ENCODE results near the gene DPEP2. TPM values are rescaled to one million over a fixed set of nuclear protein-coding genes. Genes with fewer than 3 reads are reported as not detected.

Gene DPEP2
- total RNA-seq, 1 donor from 2014 or later, result 0.05 TPM

DNA sequence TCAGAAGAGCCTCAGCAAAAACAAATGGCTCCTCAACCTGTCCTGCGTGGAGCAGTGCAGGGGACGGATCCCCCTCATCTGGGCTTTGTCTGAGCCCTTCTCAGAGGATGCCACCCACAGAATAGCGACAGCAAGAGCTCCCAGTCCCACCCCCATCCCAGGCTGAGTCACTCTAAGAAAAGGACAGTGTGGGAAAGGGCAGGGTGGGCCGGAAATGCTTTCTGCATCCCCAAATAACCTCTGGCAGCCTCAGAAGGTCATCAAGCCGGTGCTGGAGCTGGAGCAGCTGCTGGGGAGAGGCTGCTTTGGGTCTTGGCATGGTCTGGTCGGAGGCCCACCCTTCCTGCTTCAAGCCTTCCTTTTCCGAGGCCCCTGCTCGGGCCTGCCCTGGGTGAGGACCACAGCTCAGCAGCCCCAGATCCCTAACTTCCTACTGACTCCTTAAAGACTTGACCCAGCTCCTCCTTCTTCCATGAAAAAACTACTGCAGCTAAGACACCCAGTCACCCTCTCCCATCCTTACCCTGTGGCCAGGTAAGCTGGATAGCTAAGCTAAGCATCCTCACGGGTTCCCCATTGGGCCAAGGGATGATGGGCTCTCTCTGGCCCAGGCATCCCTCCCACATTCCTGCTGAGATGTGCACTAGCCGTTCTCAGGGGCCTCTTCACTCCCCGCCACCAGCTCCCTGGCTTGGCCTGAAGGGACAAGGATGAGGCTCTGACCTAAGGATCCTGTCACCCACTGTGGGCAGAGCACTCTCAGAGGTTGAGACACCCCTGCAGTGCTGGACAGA is 39.6 kb downstream of the DPEP2 start:
- DNase-seq (ENCODE audit: low read depth), result peak; percentile 95

DNA sequence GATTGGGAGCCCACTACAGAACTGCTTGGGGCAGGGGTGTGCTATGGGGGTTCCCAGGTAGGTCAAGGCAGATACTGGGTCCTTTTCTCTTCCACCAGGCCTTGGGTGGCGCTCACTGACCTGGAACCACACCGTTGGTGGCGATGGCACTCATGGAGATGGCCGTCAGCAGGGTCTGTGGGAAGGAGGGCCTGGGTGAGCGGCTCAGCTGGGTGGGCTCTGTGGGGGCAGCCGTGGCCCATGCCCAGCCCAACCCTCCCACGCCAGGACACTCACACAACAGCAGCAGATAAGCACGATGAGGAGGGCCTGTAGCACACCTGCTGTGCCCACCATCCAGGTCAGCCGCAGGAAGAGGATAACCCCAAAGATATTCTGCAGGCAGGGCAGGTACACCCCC is 41.7 kb downstream of the DPEP2 start:
- DNase-seq (ENCODE audit: low read depth), result no peak

DNA sequence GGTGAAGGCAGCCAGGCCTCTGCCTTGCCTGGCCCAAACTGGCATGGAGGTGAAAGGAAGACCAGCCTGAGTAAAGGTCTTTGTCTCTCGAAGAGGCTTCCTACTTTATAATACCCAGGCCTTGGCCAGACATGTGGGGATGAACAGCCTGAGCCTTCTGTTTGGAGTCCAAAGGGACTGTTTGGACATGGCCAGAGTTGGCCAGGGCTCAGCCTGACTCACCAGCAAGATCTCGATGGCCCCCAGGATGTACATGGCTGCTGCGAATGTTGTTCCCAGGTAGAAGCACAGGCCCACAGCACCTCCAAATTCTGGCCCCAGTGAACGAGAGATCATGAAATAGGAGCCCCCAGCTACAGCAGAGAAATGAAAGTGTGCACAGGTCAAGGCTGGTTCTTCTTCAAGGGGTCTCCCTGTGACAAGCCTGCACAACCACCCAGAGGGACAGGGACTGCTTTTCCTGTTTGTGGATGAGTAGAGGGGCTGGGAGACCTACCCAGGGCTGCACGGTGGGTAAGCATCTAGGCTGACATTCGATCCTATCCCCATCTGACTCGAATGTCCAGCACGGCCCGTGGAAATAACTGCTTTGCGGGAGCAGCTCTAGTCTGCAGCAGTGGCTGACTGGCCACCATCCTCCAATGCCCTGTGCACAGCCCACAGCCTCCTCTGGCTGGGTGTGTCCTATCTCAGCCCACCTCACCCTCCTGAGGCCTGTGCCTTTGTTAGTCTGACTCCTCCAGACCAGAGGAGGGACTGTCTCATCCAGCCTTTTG is 44.7 kb downstream of the DPEP2 start:
- no peak for DNase-seq (ENCODE audit: low read depth)

DNA sequence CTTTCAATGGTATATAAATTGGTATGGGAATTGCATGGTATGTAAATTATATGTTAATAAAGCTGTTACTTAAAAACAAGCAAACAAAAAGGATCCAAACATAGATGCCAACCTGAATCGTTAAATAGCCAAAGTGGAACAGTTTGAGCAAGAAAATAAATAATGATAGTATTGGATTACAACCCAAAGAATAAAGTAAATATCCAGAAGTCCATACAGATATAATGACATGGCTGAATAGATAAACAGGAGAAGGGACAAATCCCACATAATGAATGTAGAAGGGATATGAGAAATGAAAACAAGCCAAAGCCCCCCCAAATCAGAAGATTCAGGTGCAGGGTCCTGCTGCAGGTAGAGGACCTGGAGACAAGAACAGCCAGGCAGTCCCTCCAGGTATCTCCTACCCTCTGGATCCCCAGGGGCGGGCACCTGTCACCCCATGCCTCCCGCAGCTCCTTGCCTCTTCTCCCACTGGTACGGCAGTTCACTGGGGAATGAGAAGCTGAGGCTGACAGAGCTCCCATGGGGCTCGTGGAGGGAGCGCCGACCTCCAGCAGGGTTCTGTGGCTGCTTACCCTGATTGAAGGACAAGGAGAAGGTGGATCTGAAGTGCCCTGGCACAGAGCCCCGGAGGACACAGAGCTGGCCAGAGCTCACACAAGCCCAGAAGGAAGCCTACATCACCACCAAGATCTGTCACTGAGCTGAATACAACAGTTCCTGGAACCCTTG is 45.5 kb downstream of the DPEP2 start:
- DNase-seq (ENCODE audit: low read depth), result no peak

DNA sequence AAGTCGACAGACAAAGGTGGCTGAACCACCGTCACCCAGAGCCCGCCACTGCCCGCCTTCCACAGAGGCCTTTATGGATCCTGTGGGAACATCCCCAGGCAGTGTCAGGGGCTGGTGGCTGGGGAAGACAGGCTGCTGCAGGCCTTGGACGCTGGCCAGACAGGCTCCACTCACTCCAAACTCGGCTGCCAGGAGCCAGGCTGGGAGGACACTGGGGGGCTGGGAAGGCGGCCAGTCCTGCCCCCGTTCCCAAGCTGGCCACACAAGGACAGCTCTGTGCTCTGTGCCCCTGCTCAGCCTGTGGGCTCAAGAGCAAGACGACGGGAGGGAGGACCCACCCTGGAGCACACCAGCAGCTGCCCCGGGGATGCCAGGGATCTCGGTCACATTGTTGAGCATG is 47.8 kb downstream of the DPEP2 start:
- peak; percentile 87 for DNase-seq (ENCODE audit: low read depth)

DNA sequence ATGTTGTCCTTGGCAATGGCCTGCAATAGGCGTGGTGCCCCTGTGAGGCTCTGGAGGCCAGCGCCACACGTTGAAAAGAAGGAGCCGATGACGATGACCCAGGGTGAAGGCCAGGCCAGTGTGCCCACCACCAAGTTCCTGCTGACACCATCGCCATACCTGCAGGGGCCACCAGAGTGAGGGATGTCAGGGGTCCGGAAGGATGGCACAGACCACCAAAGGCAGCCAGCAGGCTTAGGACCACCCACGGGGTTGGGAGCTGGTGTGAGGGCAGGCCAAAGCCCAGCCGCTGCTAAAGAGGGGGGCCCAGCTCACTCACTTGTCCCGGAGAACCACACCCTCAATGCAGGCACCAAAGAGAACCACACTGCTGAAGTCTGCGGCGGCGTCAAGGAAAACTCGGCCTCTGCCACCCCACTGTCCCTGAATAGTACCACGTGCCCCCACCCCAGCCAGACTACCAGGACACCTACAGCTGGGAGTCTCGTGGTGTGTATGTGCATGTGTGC is 48.9 kb downstream of the DPEP2 start:
- DNase-seq (ENCODE audit: low read depth), result no peak

DNA sequence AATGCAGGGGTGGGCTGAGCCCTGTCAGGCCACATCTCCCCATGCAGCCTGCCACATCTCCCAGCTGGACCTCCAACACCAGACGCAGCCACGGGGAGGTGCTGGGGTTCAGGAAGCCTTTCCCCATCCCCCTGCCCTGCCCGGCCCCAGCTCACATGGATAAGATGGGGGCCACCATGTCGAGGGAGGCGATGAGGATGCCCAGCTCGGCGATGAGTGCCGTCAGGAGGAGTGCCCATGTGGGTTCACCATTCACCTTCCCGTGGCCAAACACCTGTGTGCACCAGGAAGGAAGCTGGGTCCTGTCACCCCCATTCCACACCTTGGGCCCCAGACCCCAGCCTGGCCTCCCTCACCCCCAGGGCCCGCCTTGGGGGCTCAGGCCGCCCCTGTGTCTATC is 49.6 kb downstream of the DPEP2 start:
- DNase-seq (ENCODE audit: low read depth), result no peak

DNA sequence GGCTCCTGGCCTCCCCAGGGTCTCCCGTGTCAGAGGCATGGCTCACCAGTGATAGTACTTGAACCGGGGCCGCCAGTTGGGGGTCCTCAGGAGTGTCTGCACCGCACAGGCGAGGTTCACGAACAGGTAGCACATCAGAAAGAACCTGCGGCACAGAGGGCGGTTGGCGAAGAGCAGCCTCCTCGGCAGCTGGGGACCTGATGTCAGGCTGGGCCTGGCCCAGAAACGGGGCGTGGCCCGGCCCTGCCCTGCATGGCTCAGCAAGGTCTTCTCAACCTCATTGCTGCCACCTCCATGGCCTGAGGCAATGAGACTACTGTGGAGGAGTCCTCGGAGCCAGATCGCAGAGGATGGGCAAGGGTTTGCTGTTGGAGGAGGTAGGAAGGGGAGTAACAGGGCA is 51.3 kb downstream of the DPEP2 start:
- DNase-seq (ENCODE audit: low read depth), result no peak

DNA sequence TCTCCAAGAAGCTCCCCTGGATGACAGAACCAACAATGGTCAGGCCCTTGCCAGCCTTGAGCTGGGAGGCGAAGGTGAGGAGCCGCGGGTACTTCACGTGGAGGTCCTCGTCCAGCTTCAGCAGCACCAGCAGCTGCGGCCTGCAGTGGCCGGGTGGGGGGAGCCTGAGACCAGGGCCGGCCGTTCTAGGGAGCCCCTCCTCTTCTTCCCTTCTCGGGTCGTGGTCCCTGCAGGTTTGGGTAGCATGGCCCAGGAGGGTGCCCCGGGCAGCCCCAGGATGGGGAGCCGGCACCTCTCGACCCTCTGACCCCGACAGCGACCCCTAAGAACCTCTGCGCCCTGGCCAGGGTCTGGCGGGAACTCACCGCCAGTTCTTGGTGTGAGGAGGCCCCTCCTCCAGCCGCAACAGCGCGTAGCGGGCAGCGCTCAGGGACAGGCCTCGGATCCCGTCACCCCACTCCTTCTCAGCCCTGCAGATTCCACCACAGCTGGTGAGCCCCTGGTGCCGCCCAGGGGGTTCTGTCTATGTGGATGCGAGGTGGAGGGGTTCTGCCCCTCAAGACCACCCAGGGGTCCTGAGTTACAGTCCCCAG is 52.2 kb downstream of the DPEP2 start:
- DNase-seq (ENCODE audit: low read depth), result no peak

DNA sequence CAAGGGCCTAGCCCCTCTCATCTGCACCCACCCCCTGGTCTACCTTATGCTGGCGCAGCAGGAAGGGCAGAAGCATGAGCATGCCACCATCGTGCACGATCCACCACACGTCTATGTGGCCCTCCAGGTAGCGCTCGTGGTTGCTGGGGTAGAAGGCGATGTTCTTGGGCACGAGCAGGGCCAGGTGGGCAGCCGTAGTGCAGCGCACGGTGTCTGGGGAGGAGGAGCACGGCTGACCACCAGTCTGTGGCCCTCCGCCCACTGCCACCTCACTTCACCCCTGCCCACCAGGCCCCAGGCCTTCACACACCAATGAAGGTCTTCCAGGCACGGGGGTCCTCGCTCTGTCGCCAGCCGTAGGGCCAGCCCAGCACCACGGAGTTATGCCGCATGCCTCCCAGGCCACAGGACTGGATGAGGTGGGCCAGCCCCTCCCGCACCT is 53.1 kb downstream of the DPEP2 start:
- DNase-seq (ENCODE audit: low read depth), result no peak

DNA sequence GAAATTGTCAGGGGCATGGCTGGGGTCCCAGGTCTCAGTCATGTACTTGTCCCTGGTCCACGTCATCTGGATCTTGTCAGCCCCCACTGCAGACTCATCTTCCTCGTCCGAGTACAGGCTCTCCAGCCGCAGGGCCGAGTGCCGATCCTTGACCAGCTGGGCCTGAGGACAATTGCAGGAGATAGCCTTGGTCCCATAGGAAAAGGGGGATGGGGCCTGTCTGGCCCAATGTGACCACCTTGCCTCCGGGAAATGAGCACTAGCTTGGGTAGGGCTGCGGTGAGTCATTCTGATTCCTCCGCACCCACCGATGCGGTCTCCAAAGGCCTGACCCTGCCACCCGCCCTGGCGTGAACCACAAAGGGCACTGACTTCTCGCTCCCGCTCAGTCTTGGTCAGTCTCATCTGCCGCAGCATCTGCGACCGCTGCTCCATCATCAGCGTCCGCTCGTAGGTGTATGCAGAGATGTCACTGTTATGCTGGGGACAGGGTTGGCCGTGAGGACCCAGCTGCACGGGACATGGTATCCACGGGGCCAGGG is 53.8 kb downstream of the DPEP2 start:
- DNase-seq (ENCODE audit: low read depth), result peak; percentile 61

DNA sequence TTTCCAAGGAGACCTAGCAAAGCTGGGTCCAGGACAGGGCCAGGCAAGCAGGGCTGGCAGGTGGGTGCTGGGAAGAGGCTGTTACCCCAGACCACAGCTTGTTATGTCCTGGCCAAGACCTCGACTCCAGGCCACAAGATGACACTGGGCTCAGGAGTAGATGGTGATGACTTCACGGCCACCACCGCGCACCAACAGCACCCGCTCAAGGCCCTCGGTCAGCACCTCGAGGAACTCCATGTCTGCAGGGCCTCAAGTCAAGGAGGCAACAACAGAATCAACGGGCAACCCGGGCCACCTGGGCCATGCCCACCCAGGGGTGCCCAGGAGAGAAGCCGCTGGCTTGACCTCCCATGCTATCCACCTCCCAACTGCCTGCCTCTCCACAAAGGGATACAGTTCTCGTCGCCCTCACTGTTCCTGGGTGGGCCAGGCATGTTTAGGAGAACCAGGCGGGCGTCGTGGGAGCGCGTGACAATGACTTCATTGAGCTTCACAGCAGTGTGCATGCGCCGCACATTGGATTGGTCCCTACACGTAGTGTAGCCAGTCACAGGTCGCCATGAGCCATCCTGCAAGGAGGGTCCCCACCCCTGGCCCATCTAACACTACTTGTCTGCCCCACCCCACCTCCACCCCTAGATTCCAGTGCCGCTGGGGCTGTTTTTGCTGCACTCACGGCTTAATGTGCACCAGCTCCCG is 54.4 kb downstream of the DPEP2 start:
- DNase-seq (ENCODE audit: low read depth), result peak; percentile 61

DNA sequence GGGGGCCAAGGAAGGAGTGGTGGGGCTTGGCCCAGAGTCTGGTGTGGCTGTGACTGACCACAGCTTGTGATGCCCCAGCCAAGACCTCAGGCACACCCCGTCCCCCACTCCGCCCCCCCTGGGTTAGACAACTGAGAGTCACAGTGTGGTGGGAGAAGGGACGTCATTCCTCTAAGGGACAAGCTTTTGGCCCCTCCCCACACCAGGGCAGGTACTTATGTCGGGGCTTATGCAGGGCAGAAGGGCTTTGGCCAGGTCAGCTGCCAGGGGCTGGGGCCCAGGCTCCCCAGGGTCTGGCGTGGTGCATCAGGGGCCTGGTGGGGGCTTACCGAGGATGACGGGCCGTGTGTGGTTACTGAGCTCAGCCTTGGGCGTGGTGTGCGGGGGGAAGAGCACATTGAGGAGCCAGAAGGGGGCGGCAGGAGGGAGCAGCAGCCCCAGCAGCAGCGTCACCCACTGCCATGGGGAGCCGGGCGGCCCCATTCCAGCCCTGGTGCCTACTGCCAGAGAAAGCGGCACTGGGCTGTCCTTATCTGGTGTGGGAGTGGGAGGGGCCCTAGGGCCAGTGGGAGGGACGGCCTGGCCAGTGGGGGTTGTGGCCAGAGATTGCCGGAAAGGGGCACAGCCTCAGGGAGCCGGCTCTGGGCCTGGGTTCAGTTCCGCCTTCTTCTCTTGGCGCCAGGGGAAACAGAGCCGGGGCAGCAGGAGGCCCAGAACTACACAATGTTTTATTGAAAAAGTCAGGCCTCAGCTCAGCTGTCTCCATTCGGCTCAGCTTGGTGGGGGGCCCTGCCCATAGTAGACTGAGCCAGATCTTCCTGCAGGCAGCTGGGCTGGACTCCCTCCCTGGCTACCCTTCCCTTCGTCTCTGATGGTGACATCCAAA is 55.4 kb downstream of the DPEP2 start, which contains the start of gene LCAT:
Gene LCAT, minus strand, starts transcription at position 502 of the 886 bp plus-strand sequence. Its CDS starts 19 bp downstream, at position 483.
- peak; percentile 54 for DNase-seq (ENCODE audit: low read depth)

DNA sequence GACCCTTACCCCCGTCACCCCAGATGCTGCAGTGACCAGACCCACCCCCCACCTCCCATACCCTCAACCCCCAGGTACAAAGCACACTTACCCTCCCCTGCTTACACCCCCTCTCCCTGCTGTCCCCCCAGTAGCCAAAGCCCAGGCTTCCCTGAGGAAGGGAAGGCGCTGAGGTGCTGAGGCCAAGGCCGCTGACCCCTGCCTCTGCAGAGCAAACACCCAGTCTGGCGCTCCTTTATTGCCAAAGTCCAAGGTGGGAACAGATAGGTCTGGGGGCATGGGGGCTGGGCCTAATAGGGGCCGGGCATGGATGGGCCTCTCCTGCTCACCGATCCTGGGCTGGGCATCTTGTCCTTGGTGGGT is 56.0 kb downstream of the DPEP2 start:
- DNase-seq (ENCODE audit: low read depth), result no peak

DNA sequence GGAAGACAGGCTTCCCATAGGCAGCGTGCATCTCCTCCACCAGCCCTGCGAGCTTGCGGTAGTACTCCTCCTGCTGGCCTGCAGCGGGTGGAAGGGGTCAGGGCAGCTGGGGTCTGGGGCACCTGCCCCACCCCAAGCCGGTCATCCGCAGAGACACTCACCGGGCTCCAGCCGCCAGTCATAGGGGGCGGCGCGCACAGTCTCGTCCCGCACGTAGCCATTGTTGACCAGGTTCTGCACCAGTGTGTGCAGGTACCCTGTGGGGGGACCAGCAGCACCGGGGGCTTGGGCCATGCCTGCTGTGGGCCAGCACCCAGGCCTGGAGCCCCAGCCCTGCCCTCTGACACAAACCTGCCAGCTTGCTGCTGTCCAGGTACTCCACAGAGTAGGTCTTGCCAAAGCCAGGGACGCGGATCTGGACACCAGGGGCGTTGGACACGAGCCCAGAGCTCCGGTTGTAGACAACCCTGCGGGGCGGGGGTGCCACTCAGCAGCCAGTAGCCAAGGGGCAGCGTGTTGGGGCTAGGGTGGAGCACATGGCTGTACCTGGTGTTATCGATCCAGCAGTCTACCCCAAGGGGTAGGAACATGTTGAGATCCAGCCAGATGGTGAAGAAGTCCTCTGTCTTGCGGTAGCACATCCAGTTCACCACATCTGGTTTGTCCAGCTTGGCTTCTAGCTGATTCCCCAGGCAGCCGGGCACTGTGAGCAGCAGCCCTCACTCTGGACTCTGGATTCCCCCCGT is 56.6 kb downstream of the DPEP2 start:
- no peak for DNase-seq (ENCODE audit: low read depth)

DNA sequence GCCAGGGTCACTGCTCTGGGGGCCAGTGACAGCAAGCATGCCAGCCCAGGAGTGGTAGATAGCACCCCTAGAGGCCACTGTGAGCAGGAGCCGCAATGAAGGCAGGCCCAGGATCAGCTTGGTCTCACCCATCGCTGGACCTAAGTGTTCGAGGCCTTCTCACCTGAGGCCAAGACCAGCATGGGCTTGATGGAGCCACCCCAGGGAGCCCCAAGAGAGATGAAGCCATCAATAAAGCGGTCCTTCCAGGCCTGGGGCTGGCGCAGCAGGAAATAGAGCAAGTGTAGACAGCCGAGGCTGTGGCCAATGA is 57.1 kb downstream of the DPEP2 start:
- peak; percentile 40 for DNase-seq (ENCODE audit: low read depth)

DNA sequence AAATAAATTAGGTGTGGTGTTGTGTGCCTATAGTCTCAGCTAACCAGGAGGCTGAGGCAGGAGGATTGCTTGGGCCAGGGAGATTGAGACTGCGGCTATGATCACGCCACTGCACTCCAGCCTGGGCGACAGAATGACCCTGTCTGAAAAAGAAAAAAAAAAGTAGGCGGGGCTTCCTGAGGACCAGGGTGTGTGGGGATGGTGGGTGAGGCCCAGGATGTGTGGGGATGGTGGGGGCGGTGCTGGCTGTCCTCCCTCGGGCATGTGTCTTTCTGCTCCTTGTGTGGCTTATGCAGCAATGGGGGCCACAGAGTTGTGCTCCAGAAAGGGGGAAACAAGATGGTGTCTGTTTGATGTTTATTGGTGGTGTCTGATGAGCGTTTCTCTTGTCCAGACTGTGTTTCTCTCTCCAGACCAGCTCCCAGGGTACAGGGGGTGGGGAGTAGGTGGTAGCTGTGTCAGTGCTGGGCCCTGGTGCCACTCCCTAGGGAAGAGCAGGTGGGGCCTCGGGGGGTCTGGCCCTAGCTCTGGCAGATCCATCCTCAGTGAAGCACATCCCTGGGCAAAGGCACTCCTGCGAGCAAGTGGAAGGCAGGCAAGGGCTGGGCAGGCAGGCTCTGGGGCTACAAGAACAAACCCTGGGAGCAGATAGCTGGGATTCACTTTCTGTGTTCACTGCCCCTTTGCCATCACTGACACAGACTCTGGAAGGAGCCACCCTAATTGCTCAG is 57.6 kb downstream of the DPEP2 start:
- no peak for DNase-seq (ENCODE audit: low read depth)

DNA sequence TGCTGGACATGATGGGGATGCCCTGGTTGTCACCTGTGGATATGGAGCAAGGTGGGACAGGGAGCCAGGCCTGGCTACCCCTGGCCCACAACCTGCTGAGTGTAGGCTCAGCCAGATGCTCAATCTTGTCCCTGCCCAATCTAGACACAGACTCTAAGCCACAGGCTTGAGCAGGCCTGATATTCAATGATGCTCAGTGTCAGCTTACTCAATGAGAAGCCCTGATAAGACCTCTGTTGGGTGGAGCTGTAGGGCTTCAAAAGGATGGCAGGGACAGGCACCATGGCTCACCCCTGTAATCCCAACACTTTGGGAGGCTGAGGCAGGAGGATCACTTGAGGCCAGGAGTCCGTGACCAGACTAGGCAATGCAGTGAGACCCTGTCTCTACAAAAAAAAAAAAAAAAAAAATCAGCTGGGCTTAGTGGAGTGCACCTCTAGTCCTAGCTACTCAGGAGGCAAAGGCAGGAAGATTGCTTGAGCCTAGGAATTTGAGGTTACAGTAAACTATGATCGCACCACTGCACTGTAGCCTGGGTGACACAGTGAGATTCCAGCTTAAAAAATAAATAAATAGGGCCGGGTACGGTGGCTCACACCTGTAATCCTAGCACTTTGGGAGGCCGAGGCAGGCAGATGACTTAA is 58.7 kb downstream of the DPEP2 start:
- no peak for DNase-seq (ENCODE audit: low read depth)

Data from myocyte (in vitro differentiated cells).